H9 (cell line): ENCODE results near the gene TUG1. TPM values are rescaled to one million over a fixed set of nuclear protein-coding genes. Genes with fewer than 3 reads are reported as not detected.

Experiments
- DNase-seq: peaks from one replicate; pipeline ENCODE4 v3.0.0-alpha.2; 2017
- H2AFZ ChIP-seq: one replicate; pipeline ENCODE4 v1.6.1; 2013; ENCODE audit warnings: mild to moderate bottlenecking, low read length, control low read depth, moderate library complexity
- H2AK5ac ChIP-seq: 2 replicates; pipeline ENCODE4 v1.6.1; 2013; ENCODE audit warnings: low read length, control low read depth, mixed read lengths; ENCODE audit not compliant: insufficient read length
- H2BK120ac ChIP-seq: one replicate; pipeline ENCODE4 v1.6.1; 2013; ENCODE audit warnings: low read depth, mild to moderate bottlenecking, low read length, control low read depth, inconsistent platforms; ENCODE audit not compliant: poor library complexity, severe bottlenecking
- H2BK12ac ChIP-seq: 2 replicates; pipeline ENCODE4 v1.6.1; 2013; ENCODE audit warnings: low read length, control low read depth, mixed read lengths, low read depth; ENCODE audit not compliant: insufficient read length
- H2BK15ac ChIP-seq: 2 replicates; pipeline ENCODE4 v1.6.1; 2013; ENCODE audit warnings: low read depth, low read length, control low read depth
- H2BK20ac ChIP-seq: one replicate; pipeline ENCODE4 v1.6.1; 2013; ENCODE audit warnings: low read depth, mild to moderate bottlenecking, low read length, control low read depth, inconsistent platforms; ENCODE audit not compliant: poor library complexity, severe bottlenecking
- H2BK5ac ChIP-seq: 2 replicates; pipeline ENCODE4 v1.6.1; 2013; ENCODE audit warnings: low read length, control low read depth, mixed read lengths; ENCODE audit not compliant: insufficient read length
- H3K14ac ChIP-seq: 2 replicates; pipeline ENCODE4 v1.6.1; 2013; ENCODE audit warnings: low read length, control low read depth; ENCODE audit not compliant: insufficient read depth
- H3K18ac ChIP-seq: 2 replicates; pipeline ENCODE4 v1.6.1; 2013; ENCODE audit warnings: low read depth, mild to moderate bottlenecking, mixed read lengths, low read length, control low read depth; ENCODE audit not compliant: insufficient read length
- H3K23ac ChIP-seq: 2 replicates; pipeline ENCODE4 v1.6.1; 2013; ENCODE audit warnings: low read length, control low read depth, mixed read lengths, low read depth; ENCODE audit not compliant: insufficient read length
- H3K23me2 ChIP-seq: 2 replicates; pipeline ENCODE4 v1.6.1; 2013; ENCODE audit warnings: low read depth, mild to moderate bottlenecking, mixed read lengths, low read length, control low read depth; ENCODE audit not compliant: insufficient read length, poor library complexity, severe bottlenecking
- H3K27ac ChIP-seq: 2 replicates; pipeline ENCODE4 v1.5.1; 2013; ENCODE audit warnings: low read length, control low read depth, mixed read lengths, low read depth; ENCODE audit not compliant: insufficient read length
- H3K27me3 ChIP-seq: 2 replicates; pipeline ENCODE4 v1.6.1; 2013; ENCODE audit warnings: low read length, control low read depth, inconsistent platforms; ENCODE audit not compliant: insufficient read depth
- H3K4ac ChIP-seq: 2 replicates; pipeline ENCODE4 v1.6.1; 2013; ENCODE audit warnings: low read depth, mild to moderate bottlenecking, control low read depth, inconsistent platforms, low read length, moderate library complexity
- H3K4me1 ChIP-seq: 2 replicates; pipeline ENCODE4 v1.6.1; 2013; ENCODE audit warnings: low read length, control low read depth, inconsistent platforms; ENCODE audit not compliant: insufficient read depth
- H3K4me2 ChIP-seq: 2 replicates; pipeline ENCODE4 v1.6.1; 2013; ENCODE audit warnings: low read length, control low read depth, mixed read lengths; ENCODE audit not compliant: insufficient read length, insufficient read depth
- H3K56ac ChIP-seq: 2 replicates; pipeline ENCODE4 v1.6.1; 2013; ENCODE audit warnings: low read depth, mild to moderate bottlenecking, mixed read lengths, low read length, control low read depth; ENCODE audit not compliant: insufficient read length
- H3K79me1 ChIP-seq: 2 replicates; pipeline ENCODE4 v1.6.1; 2013; ENCODE audit warnings: low read depth, mild to moderate bottlenecking, moderate library complexity, low read length, control low read depth, inconsistent platforms; ENCODE audit not compliant: insufficient read depth, poor library complexity, severe bottlenecking
- H3K79me2 ChIP-seq: 2 replicates; pipeline ENCODE4 v1.6.1; 2013; ENCODE audit warnings: low read length, control low read depth, inconsistent platforms; ENCODE audit not compliant: insufficient read depth
- H3K9ac ChIP-seq: 2 replicates; pipeline ENCODE4 v1.6.1; 2013; ENCODE audit warnings: low read length, control low read depth, mixed read lengths; ENCODE audit not compliant: insufficient read length; ENCODE audit errors: extremely low read depth
- H3K9me3 ChIP-seq: one replicate; pipeline ENCODE4 v1.6.1; 2013; ENCODE audit warnings: low read depth, low read length, inconsistent platforms; ENCODE audit not compliant: control insufficient read depth
- H3T11ph ChIP-seq: one replicate; pipeline ENCODE4 v1.6.1; 2013; ENCODE audit warnings: mild to moderate bottlenecking, low read length, control low read depth, inconsistent platforms
- H4K20me1 ChIP-seq: one replicate; pipeline ENCODE4 v1.6.1; 2013; ENCODE audit not compliant: control insufficient read depth, insufficient read length, insufficient read depth
- H4K5ac ChIP-seq: 2 replicates; pipeline ENCODE4 v1.6.1; 2013; ENCODE audit warnings: low read depth, mild to moderate bottlenecking, mixed read lengths, low read length, control low read depth; ENCODE audit not compliant: insufficient read length
- H4K8ac ChIP-seq: replicated peaks from 2 replicates; pipeline ENCODE4 v1.6.1; 2013; ENCODE audit warnings: low read length, control low read depth, mixed read lengths, low read depth; ENCODE audit not compliant: insufficient read length
- H4K91ac ChIP-seq: 2 replicates; pipeline ENCODE4 v1.6.1; 2013; ENCODE audit warnings: low read depth, mild to moderate bottlenecking, moderate library complexity, mixed read lengths, low read length, control low read depth; ENCODE audit not compliant: insufficient read length
- H3K27ac Mint-ChIP-seq, 3 experiments: 2 replicates in 2 of 3; 3 replicates in 1 of 3; pipeline ENCODE4 v1.8.0; 2020 to 2021; ENCODE audit warnings: mixed read lengths in 3 of 3, mild to moderate bottlenecking in 1 of 3, moderate library complexity in 1 of 3
- H3K27me3 Mint-ChIP-seq: 2 replicates; pipeline ENCODE4 v1.8.0; 2021; ENCODE audit warnings: low read depth, mild to moderate bottlenecking, moderate library complexity, mixed read lengths
- H3K36me3 Mint-ChIP-seq, 3 experiments: 2 replicates in 2 of 3; 3 replicates in 1 of 3; pipeline ENCODE4 v1.8.0; 2020 to 2021; ENCODE audit warnings: low read depth in 3 of 3, mixed read lengths in 3 of 3; ENCODE audit not compliant: insufficient read depth in 1 of 3
- H3K4me1 Mint-ChIP-seq, 2 experiments: 2 replicates each; pipeline ENCODE4 v1.8.0; 2020; ENCODE audit warnings: mixed read lengths in 2 of 2
- H3K4me3 Mint-ChIP-seq, 2 experiments: 2 replicates in 1 of 2; 3 replicates in 1 of 2; pipeline ENCODE4 v1.8.0; 2020 to 2021; ENCODE audit warnings: mild to moderate bottlenecking in 2 of 2, mixed read lengths in 2 of 2, moderate library complexity in 1 of 2
- H3K9me3 Mint-ChIP-seq, 2 experiments: 2 replicates in 1 of 2; 3 replicates in 1 of 2; pipeline ENCODE4 v1.8.0; 2020; ENCODE audit warnings: mild to moderate bottlenecking in 2 of 2, mixed read lengths in 2 of 2, moderate library complexity in 1 of 2
- WGBS: extraction: QIAGEN DNeasy Blood & Tissue Kit; methylation state at CpG from one replicate; pipeline ENCODE4 v1.1.7; 2013; ENCODE audit warnings: missing lambda C conversion rate, low lambda C conversion rate, mixed read lengths; ENCODE audit not compliant: insufficient read length; ENCODE audit errors: extremely low coverage; 5-methylcytosine and 5-hydroxymethylcytosine counted together
- total RNA-seq: library from RNA; stranded (reverse); gene quantifications from 2 replicates; pipeline ENCODE4 v1.2.1, GENCODE V29; 2021
- TF ChIP-seq, protein P1 (sequence below): fragments of 200-600 bp; sonication (generic); conservative IDR thresholded peaks from 3 replicates; pipeline ENCODE4 v1.8.0; 2021; ENCODE audit warnings: antibody characterized with exemption, mild to moderate bottlenecking

The TUG1 gene
- total RNA-seq, 1 experiment from 2014 or later: 99.6 TPM

DNA sequence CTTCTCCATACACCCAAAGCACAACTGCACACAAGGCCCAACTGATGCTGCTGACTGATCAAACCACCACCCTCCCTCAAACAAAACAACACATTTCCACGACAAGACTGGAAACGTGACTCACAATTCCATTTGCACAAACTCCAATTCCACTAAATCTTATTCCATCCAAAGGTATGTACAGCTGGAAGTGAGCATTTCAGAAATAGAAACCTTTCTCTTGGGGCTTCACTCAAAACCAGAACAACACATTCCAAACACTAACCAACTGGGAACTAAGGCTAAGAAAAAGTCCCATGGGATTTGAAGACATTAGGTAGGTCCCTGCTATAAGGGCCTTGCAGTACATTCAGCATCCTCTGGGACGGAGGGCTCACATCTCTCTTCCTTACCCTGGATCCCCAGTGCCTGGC lies 20.1 kb upstream of the TUG1 start:
- H3K27me3 Mint-ChIP-seq: no peaks in the 10 kb centered on the region
- Histone ChIP-seq H3K9me3 (no peaks in the 10 kb centered on the region), H3K27ac (no peak overlapping the region), H2BK5ac (no peak overlapping the region), H4K91ac (no peak overlapping the region), H3K4ac (no peak overlapping the region), H3K56ac (no peak overlapping the region), H2BK12ac (no peak overlapping the region), H2BK15ac (no peak overlapping the region), H3K79me2 (no peaks in the 10 kb centered on the region), H2BK20ac (no peak overlapping the region), H3K4me1 (no peaks in the 10 kb centered on the region), H4K8ac (no peak overlapping the region), H4K20me1 (no peaks in the 10 kb centered on the region), H2AFZ (no peak overlapping the region), H3K18ac (no peak overlapping the region), H3K27me3 (no peaks in the 10 kb centered on the region), H3K79me1 (no peaks in the 10 kb centered on the region), H4K5ac (no peak overlapping the region), H3K23ac (no peak overlapping the region), H3K4me2 (no peak overlapping the region), H3K23me2 (no peaks in the 10 kb centered on the region), H2AK5ac (no peak overlapping the region), H2BK120ac (no peak overlapping the region), H3T11ph (no peak overlapping the region), H3K9ac (no peak overlapping the region), H3K14ac (no peak overlapping the region)
- H3K36me3 Mint-ChIP-seq: peaks cover 39 to 75% (median 68%) of the 10 kb centered on the region in 3 experiments; a peak in 6 of 7 replicates
- no peaks in the 10 kb centered on the region; a peak in 1 of 4 replicates for H3K4me1 Mint-ChIP-seq
- no CpG with 5 or more reads among the region's 3 CpGs for WGBS
- TF ChIP-seq, protein P1, sequence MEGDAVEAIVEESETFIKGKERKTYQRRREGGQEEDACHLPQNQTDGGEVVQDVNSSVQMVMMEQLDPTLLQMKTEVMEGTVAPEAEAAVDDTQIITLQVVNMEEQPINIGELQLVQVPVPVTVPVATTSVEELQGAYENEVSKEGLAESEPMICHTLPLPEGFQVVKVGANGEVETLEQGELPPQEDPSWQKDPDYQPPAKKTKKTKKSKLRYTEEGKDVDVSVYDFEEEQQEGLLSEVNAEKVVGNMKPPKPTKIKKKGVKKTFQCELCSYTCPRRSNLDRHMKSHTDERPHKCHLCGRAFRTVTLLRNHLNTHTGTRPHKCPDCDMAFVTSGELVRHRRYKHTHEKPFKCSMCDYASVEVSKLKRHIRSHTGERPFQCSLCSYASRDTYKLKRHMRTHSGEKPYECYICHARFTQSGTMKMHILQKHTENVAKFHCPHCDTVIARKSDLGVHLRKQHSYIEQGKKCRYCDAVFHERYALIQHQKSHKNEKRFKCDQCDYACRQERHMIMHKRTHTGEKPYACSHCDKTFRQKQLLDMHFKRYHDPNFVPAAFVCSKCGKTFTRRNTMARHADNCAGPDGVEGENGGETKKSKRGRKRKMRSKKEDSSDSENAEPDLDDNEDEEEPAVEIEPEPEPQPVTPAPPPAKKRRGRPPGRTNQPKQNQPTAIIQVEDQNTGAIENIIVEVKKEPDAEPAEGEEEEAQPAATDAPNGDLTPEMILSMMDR: no peak
- peak overlapping the region in 1 of 3 experiments; percentile 78; a peak in 2 of 7 replicates for H3K27ac Mint-ChIP-seq
- H3K9me3 Mint-ChIP-seq: no peaks in the 10 kb centered on the region
- no peak for DNase-seq
- H3K4me3 Mint-ChIP-seq: no peak overlapping the region
